Ovary (tissue), 3 donors: ENCODE results near the gene C19orf67.

Experiments used
- EP300 ChIP-seq: sonication (generic); formaldehyde crosslinking; IDR thresholded peaks from one replicate; pipeline ENCODE4 v1.6.1; 2017; ENCODE audit warnings: antibody characterized with exemption
- POLR2A ChIP-seq: fragments of 450-650 bp; IDR thresholded peaks from one replicate; pipeline ENCODE4 v1.6.1; 2017; ENCODE audit warnings: antibody characterized with exemption, mild to moderate bottlenecking, moderate library complexity
- TF ChIP-seq, protein P1 (sequence below), 3 donors: fragments of 450-650 bp in 2 of 3; fragments of 200-600 bp in 1 of 3; IDR thresholded peaks; one replicate each; pipeline versions ENCODE4 v1.5.1 to v1.8.0; 2016 to 2022; ENCODE audit warnings: antibody characterized with exemption in 3 of 3, mild to moderate bottlenecking in 1 of 3
- donor health status: DM: no; HTN: no; CAD: no.

GRCh38 chr19:14117668-14118164 lies 32.1 kb upstream of the C19orf67 start, which contains the start of gene PRKACA:
- TF ChIP-seq EP300, result no peak
- no peak for TF ChIP-seq POLR2A
- TF ChIP-seq, protein P1, sequence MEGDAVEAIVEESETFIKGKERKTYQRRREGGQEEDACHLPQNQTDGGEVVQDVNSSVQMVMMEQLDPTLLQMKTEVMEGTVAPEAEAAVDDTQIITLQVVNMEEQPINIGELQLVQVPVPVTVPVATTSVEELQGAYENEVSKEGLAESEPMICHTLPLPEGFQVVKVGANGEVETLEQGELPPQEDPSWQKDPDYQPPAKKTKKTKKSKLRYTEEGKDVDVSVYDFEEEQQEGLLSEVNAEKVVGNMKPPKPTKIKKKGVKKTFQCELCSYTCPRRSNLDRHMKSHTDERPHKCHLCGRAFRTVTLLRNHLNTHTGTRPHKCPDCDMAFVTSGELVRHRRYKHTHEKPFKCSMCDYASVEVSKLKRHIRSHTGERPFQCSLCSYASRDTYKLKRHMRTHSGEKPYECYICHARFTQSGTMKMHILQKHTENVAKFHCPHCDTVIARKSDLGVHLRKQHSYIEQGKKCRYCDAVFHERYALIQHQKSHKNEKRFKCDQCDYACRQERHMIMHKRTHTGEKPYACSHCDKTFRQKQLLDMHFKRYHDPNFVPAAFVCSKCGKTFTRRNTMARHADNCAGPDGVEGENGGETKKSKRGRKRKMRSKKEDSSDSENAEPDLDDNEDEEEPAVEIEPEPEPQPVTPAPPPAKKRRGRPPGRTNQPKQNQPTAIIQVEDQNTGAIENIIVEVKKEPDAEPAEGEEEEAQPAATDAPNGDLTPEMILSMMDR (IDR thresholded peaks at IDR 0.05), result no peak
